ENCODE measurements around the gene STK40. TPM values are rescaled to one million over a fixed set of nuclear protein-coding genes. Genes with fewer than 3 reads are reported as not detected.

Gene STK40
- total and polyA plus RNA-seq, 4 donors: 33.2 to 95.7 (median 49.7) TPM

DNA sequence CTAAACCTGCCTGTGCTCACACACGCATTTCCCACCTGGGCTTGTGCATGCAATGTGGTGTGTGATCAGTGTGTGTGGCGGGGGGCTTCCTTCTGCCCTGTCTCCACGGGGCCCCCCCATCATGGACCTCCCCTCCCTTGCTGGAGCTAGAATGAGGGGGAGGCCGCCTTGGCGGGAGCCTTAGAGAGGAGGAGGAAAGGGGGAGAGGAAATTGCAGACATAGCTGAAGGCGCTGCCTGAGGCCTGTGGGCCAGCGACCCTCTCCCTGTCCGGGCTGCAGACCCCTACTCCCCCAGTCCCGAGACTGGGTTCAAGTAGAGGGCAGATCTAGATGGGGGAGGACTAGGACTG, 61.4 kb downstream of the STK40 start:
- H3K36me3 ChIP-seq (ENCODE audit: control insufficient read depth in 1 of 2, insufficient read depth in 2 of 2, low read length in 1 of 2): no peaks in the 10 kb centered on the region
- H3K9me3 ChIP-seq (ENCODE audit: control insufficient read depth, low read length): no peaks in the 10 kb centered on the region
- DNase-seq (peak in 1 of 2 donors; percentile 70), ATAC-seq (ENCODE audit: low FRiP score) (no peak)
- no peak overlapping the region for H3K4me3 ChIP-seq (ENCODE audit: low read length in 2 of 2)
- WGBS, 2 donors: 10 to 16% methylated on average over 9 of the region's 9 CpGs
- H3K27me3 ChIP-seq (ENCODE audit: control insufficient read depth in 1 of 2, insufficient read depth in 2 of 2, low read length in 1 of 2): no peaks in the 10 kb centered on the region
- no peak overlapping the region for H3K27ac ChIP-seq (ENCODE audit: low read depth in 1 of 2, low read length in 2 of 2)
- H3K4me1 ChIP-seq (ENCODE audit: control insufficient read depth in 1 of 2, insufficient read depth in 2 of 2, low read length in 2 of 2): no peaks in the 10 kb centered on the region
- intact Hi-C loops (cut with DNase I): loop anchor here in 1 of 2 donors (10.0 kb wide), 1 partner anchor 610 kb away; the partner anchor contains the start of gene C1orf216

- peak within 1 kb of the TSS; percentile 71 to 77 for H3K4me3 ChIP-seq (ENCODE audit: low read length in 2 of 2)
- no peaks in the 10 kb centered on the region for H3K9me3 ChIP-seq (ENCODE audit: control insufficient read depth, low read length)
- WGBS, 2 donors: 1 to 2% methylated on average over 30 to 36 of the region's 36 CpGs
- H3K4me1 ChIP-seq (ENCODE audit: control insufficient read depth in 1 of 2, insufficient read depth in 2 of 2, low read length in 2 of 2): no peaks in the 10 kb centered on the region
- intact Hi-C loops (cut with DNase I): loop anchor here in 1 of 2 donors (10.0 kb wide), 1 partner anchor 609 kb away; the partner anchor contains the start of gene C1orf216
- no peaks in the 10 kb centered on the region for H3K36me3 ChIP-seq (ENCODE audit: control insufficient read depth in 1 of 2, insufficient read depth in 2 of 2, low read length in 1 of 2)
- peak within 1 kb of the TSS; percentile 47 to 81 for H3K27ac ChIP-seq (ENCODE audit: low read depth in 1 of 2, low read length in 2 of 2)
- no peaks in the 10 kb centered on the region for H3K27me3 ChIP-seq (ENCODE audit: control insufficient read depth in 1 of 2, insufficient read depth in 2 of 2, low read length in 1 of 2)
- ATAC-seq (ENCODE audit: low FRiP score): peak; percentile 71
- DNase-seq: peak; percentile 92 to 93
Measured at GRCh38 chr1:36323636-36324352, 61.9 kb downstream of the STK40 start, which contains the start of gene EVA1B. Gene EVA1B, minus strand, starts transcription at chr1:36323645. Its CDS starts 608 bp downstream, at chr1:36323037.

GRCh38 chr1:36322786-36323635, 62.7 kb downstream of the STK40 start:
- peak overlapping the region; percentile 47 to 81 for H3K27ac ChIP-seq (ENCODE audit: low read depth in 1 of 2, low read length in 2 of 2)
- ATAC-seq (ENCODE audit: low FRiP score) (peak; percentile 50), DNase-seq (peak; percentile 84 to 89)
- WGBS, 2 donors: 0 to 1% methylated on average over 43 to 83 of the region's 83 CpGs
- H3K4me3 ChIP-seq (ENCODE audit: low read length in 2 of 2): peak overlapping the region; percentile 71 to 77
- intact Hi-C loops (cut with DNase I): loop anchor here in 1 of 2 donors (10.0 kb wide), 1 partner anchor 608 kb away; the partner anchor contains the start of gene C1orf216
- no peaks in the 10 kb centered on the region for H3K36me3 ChIP-seq (ENCODE audit: control insufficient read depth in 1 of 2, insufficient read depth in 2 of 2, low read length in 1 of 2)
- H3K27me3 ChIP-seq (ENCODE audit: control insufficient read depth in 1 of 2, insufficient read depth in 2 of 2, low read length in 1 of 2): no peaks in the 10 kb centered on the region
- no peaks in the 10 kb centered on the region for H3K4me1 ChIP-seq (ENCODE audit: control insufficient read depth in 1 of 2, insufficient read depth in 2 of 2, low read length in 2 of 2)
- H3K9me3 ChIP-seq (ENCODE audit: control insufficient read depth, low read length): no peaks in the 10 kb centered on the region

- H3K27ac ChIP-seq (ENCODE audit: low read depth in 1 of 2, low read length in 2 of 2): peak overlapping the region; percentile 8 to 81
- WGBS, 2 donors: 5 to 7% methylated on average over 44 to 67 of the region's 67 CpGs
- H3K4me3 ChIP-seq (ENCODE audit: low read length in 2 of 2): peak overlapping the region; percentile 71 to 77
- DNase-seq: peak in 1 of 2 donors; percentile 63
- intact Hi-C loops (cut with DNase I): loop anchor here in 1 of 2 donors (10.0 kb wide), 1 partner anchor 607 kb away; the partner anchor contains the start of gene C1orf216
- no peaks in the 10 kb centered on the region for H3K4me1 ChIP-seq (ENCODE audit: control insufficient read depth in 1 of 2, insufficient read depth in 2 of 2, low read length in 2 of 2)
- ATAC-seq (ENCODE audit: low FRiP score): peak; percentile 8
- H3K36me3 ChIP-seq (ENCODE audit: control insufficient read depth in 1 of 2, insufficient read depth in 2 of 2, low read length in 1 of 2): no peaks in the 10 kb centered on the region
- H3K27me3 ChIP-seq (ENCODE audit: control insufficient read depth in 1 of 2, insufficient read depth in 2 of 2, low read length in 1 of 2): no peaks in the 10 kb centered on the region
- H3K9me3 ChIP-seq (ENCODE audit: control insufficient read depth, low read length): no peaks in the 10 kb centered on the region
Measured at GRCh38 chr1:36322041-36322785, 63.5 kb downstream of the STK40 start.

DNA sequence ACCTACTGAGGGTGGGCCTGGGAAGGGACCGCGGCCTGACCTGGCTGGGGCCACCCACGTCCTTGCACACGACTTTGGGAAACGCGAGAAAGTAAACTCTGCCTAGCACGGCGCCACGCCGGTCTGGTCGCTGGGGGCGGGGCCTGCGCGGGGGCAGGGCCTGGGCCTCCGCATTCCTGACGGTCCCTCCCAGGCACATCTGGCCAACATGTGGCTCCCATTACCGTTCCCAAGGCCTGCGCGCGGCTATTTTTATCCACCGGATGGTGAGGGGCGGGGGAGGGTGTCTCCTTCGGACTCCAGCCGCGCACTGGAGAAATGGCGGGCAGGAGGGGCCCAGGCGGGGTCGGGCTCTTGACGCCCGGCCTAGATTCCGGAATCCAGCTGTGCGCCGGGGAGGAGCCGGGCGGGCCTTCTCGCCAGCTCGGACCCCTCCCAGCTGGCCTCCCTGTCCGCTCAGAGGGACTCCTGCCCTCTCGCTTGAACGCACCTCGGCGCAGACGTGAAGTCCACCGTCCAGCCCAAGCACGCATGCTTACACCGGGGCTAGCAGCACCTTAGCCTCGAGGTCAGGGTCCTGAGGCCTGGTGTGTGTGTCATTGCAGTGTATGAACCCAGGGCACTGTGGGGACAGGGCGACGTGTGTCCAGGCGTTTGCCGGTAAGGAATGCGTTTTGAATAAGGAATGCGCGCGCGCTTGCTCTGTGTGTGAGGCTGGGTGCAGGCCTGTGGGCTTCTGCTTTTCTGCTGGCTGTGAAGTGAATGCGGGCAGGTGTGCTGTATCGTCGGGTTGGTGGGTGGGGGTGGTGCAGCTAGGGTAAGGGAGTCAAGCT, 64.4 kb downstream of the STK40 start:
- WGBS, 2 donors: 2 to 3% methylated on average over 59 of the region's 59 CpGs
- peak; percentile 88 to 92 for DNase-seq
- Histone ChIP-seq H3K4me1 (ENCODE audit: control insufficient read depth in 1 of 2, insufficient read depth in 2 of 2, low read length in 2 of 2) (no peaks in the 10 kb centered on the region), H3K36me3 (ENCODE audit: control insufficient read depth in 1 of 2, insufficient read depth in 2 of 2, low read length in 1 of 2) (no peaks in the 10 kb centered on the region), H3K27ac (ENCODE audit: low read depth in 1 of 2, low read length in 2 of 2) (peak overlapping the region in 1 of 2 donors; percentile 81), H3K27me3 (ENCODE audit: control insufficient read depth in 1 of 2, insufficient read depth in 2 of 2, low read length in 1 of 2) (no peaks in the 10 kb centered on the region), H3K4me3 (ENCODE audit: low read length in 2 of 2) (peak overlapping the region; percentile 4 to 71), H3K9me3 (ENCODE audit: control insufficient read depth, low read length) (no peaks in the 10 kb centered on the region)
- intact Hi-C loops (cut with DNase I): loop anchor here in 1 of 2 donors (10.0 kb wide), 1 partner anchor 607 kb away; the partner anchor contains the start of gene C1orf216
- peak; percentile 79 for ATAC-seq (ENCODE audit: low FRiP score)

- Histone ChIP-seq H3K27ac (ENCODE audit: low read depth in 1 of 2, low read length in 2 of 2) (peak overlapping the region in 1 of 2 donors; percentile 22), H3K27me3 (ENCODE audit: control insufficient read depth in 1 of 2, insufficient read depth in 2 of 2, low read length in 1 of 2) (no peaks in the 10 kb centered on the region), H3K9me3 (ENCODE audit: control insufficient read depth, low read length) (no peaks in the 10 kb centered on the region), H3K36me3 (ENCODE audit: control insufficient read depth in 1 of 2, insufficient read depth in 2 of 2, low read length in 1 of 2) (no peaks in the 10 kb centered on the region), H3K4me1 (ENCODE audit: control insufficient read depth in 1 of 2, insufficient read depth in 2 of 2, low read length in 2 of 2) (no peaks in the 10 kb centered on the region), H3K4me3 (ENCODE audit: low read length in 2 of 2) (peak overlapping the region; percentile 4 to 5)
- DNase-seq: no peak
- ATAC-seq (ENCODE audit: low FRiP score): no peak
- intact Hi-C loops (cut with DNase I): loop anchor here in 1 of 2 donors (10.0 kb wide), 1 partner anchor 606 kb away; the partner anchor contains the start of gene C1orf216
- WGBS, 2 donors: 1 to 4% methylated on average over 21 to 23 of the region's 23 CpGs
Measured at GRCh38 chr1:36320767-36321118, 65.0 kb downstream of the STK40 start.

- no peak for DNase-seq
- 12 to 16% methylated on average over 16 of the region's 16 CpGs for WGBS, 2 donors
- Histone ChIP-seq H3K27me3 (ENCODE audit: control insufficient read depth in 1 of 2, insufficient read depth in 2 of 2, low read length in 1 of 2) (no peaks in the 10 kb centered on the region), H3K36me3 (ENCODE audit: control insufficient read depth in 1 of 2, insufficient read depth in 2 of 2, low read length in 1 of 2) (no peaks in the 10 kb centered on the region), H3K9me3 (ENCODE audit: control insufficient read depth, low read length) (no peaks in the 10 kb centered on the region), H3K27ac (ENCODE audit: low read depth in 1 of 2, low read length in 2 of 2) (peak overlapping the region in 1 of 2 donors; percentile 11), H3K4me3 (ENCODE audit: low read length in 2 of 2) (peak overlapping the region in 1 of 2 donors; percentile 5), H3K4me1 (ENCODE audit: control insufficient read depth in 1 of 2, insufficient read depth in 2 of 2, low read length in 2 of 2) (no peaks in the 10 kb centered on the region)
- no peak for ATAC-seq (ENCODE audit: low FRiP score)
- intact Hi-C loops (cut with DNase I): loop anchor here in 1 of 2 donors (10.0 kb wide), 1 partner anchor 606 kb away; the partner anchor contains the start of gene C1orf216
Measured at GRCh38 chr1:36320291-36320761, 65.4 kb downstream of the STK40 start.

Data from aorta (tissue), 5 donors.